OCI-LY3 (cell line): Measurements from ENCODE around the gene TOMM34.

Experiments
- H2AFZ ChIP-seq: fragments of 200-600, 300-600 bp; shearing (Covaris generic); 2 replicates; pipeline ENCODE4 v1.6.0; 2014; ENCODE audit warnings: antibody characterized with exemption, low read depth, low read length
- H3K27ac ChIP-seq: fragments of 200-600, 300-600 bp; sonication (generic); 2 replicates; pipeline ENCODE4 v1.5.1; 2014; ENCODE audit warnings: mild to moderate bottlenecking, low read length, moderate library complexity, mixed read lengths
- H3K27me3 ChIP-seq: fragments of 200-600, 300-600 bp; sonication (generic); 2 replicates; pipeline ENCODE4 v1.6.1; 2014; ENCODE audit warnings: low read depth, low read length, mixed read lengths
- H3K36me3 ChIP-seq: fragments of 200-600, 300-600 bp; sonication (generic); replicated peaks from 2 replicates; pipeline ENCODE3; 2014; ENCODE audit warnings: low read depth, low read length, mixed read lengths
- H3K4me1 ChIP-seq: fragments of 300-600, 200-600 bp; sonication (generic); 2 replicates; pipeline ENCODE4 v1.6.1; 2014; ENCODE audit warnings: low read length, mixed read lengths
- H3K4me2 ChIP-seq: fragments of 200-600, 300-600 bp; sonication (generic); 2 replicates; pipeline ENCODE4 v1.6.1; 2014; ENCODE audit warnings: low read length, mixed read lengths
- H3K4me3 ChIP-seq: fragments of 300-600, 200-600 bp; sonication (generic); 2 replicates; pipeline ENCODE4 v1.5.1; 2014; ENCODE audit warnings: antibody characterized with exemption, mild to moderate bottlenecking, low read length, moderate library complexity
- H3K79me2 ChIP-seq: fragments of 300-600, 200-600 bp; shearing (Covaris generic); 2 replicates; pipeline ENCODE4 v1.6.1; 2014; ENCODE audit warnings: mild to moderate bottlenecking, low read length, mixed read lengths
- H3K9ac ChIP-seq: fragments of 300-600, 200-600 bp; shearing (Covaris generic); 2 replicates; pipeline ENCODE4 v1.6.0; 2014; ENCODE audit warnings: mild to moderate bottlenecking, low read length, moderate library complexity
- H3K9me3 ChIP-seq: fragments of 200-600, 300-600 bp; shearing (Covaris generic); 2 replicates; pipeline ENCODE4 v1.6.1; 2014; ENCODE audit warnings: low read length, mixed read lengths; ENCODE audit not compliant: insufficient read depth
- H4K20me1 ChIP-seq: fragments of 200-600, 300-600 bp; sonication (generic); 2 replicates; pipeline ENCODE4 v1.6.1; 2016; ENCODE audit warnings: low read length, mixed read lengths; ENCODE audit not compliant: insufficient read depth
- EZH2phosphoT487 ChIP-seq: fragments of 200-600 bp; shearing (Covaris generic); IDR thresholded peaks from 2 replicates; pipeline ENCODE4 v1.6.1; 2018; ENCODE audit warnings: antibody characterized with exemption, mixed run types, low read depth
- TF ChIP-seq, protein P1 (sequence below): fragments of 200-600, 300-600 bp; sonication (generic); IDR thresholded peaks from 2 replicates; pipeline ENCODE4 v1.5.1; 2014; ENCODE audit warnings: antibody characterized with exemption, low read length, low read depth

The TOMM34 gene

DNA sequence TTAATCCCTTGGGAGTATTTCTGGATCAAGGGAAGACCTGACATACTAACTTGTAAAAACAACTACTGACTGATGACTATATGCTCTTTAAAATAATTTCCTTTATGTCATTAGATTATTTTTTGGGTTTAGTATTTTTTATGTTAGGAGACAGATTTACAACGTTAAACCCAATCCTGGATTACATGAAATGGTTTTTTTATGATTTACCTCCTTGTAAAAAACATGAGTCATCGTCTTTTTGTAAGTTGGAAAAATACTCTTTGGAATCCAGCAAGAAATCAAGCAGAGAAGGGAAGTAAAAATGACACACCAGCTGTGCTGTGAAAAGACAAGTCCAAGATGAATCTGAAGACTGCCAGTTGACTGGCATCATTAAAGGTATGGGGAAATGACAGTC is 12.9 kb upstream of the TOMM34 start:
- H3K79me2 ChIP-seq: peaks cover 96% of the 10 kb centered on the region
- peak overlapping the region; percentile 84 for H3K4me3 ChIP-seq
- H3K4me1 ChIP-seq: peaks cover 77% of the 10 kb centered on the region
- H3K27me3 ChIP-seq: no peaks in the 10 kb centered on the region
- TF ChIP-seq EZH2phosphoT487: no peak
- TF ChIP-seq, protein P1, sequence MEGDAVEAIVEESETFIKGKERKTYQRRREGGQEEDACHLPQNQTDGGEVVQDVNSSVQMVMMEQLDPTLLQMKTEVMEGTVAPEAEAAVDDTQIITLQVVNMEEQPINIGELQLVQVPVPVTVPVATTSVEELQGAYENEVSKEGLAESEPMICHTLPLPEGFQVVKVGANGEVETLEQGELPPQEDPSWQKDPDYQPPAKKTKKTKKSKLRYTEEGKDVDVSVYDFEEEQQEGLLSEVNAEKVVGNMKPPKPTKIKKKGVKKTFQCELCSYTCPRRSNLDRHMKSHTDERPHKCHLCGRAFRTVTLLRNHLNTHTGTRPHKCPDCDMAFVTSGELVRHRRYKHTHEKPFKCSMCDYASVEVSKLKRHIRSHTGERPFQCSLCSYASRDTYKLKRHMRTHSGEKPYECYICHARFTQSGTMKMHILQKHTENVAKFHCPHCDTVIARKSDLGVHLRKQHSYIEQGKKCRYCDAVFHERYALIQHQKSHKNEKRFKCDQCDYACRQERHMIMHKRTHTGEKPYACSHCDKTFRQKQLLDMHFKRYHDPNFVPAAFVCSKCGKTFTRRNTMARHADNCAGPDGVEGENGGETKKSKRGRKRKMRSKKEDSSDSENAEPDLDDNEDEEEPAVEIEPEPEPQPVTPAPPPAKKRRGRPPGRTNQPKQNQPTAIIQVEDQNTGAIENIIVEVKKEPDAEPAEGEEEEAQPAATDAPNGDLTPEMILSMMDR: no peak
- no peaks in the 10 kb centered on the region for H3K9me3 ChIP-seq
- H2AFZ ChIP-seq: no peak overlapping the region
- H4K20me1 ChIP-seq: peaks cover 37% of the 10 kb centered on the region
- H3K9ac ChIP-seq: peak overlapping the region; percentile 95
- H3K4me2 ChIP-seq: peak overlapping the region; percentile 92
- peak overlapping the region; percentile 92 for H3K27ac ChIP-seq
- peaks cover 68% of the 10 kb centered on the region for H3K36me3 ChIP-seq

DNA sequence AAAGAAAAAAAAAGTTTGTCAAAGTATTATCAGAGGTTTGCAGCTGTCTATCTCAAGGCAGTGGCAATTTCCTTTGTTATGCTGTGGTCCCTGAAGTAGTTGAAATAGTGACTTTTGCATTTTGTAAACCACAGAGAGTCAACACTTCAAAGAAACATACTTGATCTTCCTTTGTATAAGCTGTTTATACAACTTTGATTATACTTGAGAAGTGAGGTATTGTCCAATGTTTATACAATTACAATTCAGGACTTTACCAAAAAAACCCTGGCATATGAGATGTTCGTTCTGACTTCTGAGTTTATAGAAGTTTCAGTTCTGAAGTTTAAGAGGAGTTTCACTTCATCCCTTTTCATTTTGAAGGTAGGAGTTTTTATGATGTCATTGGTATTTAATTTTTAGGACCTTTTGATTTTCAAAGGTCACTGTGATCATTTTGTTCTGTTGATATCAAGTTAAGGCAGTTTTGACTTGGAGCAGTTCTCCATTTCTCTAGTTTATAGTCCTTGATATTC is 10.1 kb upstream of the TOMM34 start:
- Histone ChIP-seq H3K27ac (peak overlapping the region; percentile 92), H3K9me3 (no peaks in the 10 kb centered on the region), H3K9ac (peak overlapping the region; percentile 95), H3K79me2 (peaks cover 96% of the 10 kb centered on the region), H3K27me3 (no peaks in the 10 kb centered on the region), H3K36me3 (peaks cover 57% of the 10 kb centered on the region), H3K4me3 (peak overlapping the region; percentile 84), H2AFZ (no peak overlapping the region), H3K4me1 (peaks cover 56% of the 10 kb centered on the region), H3K4me2 (peak overlapping the region; percentile 92), H4K20me1 (0 out of 2 replicates have a peak, but pooled peaks cover 11% of the 10 kb centered on the region)
- TF ChIP-seq, protein P1: no peak
- TF ChIP-seq EZH2phosphoT487: no peak

DNA sequence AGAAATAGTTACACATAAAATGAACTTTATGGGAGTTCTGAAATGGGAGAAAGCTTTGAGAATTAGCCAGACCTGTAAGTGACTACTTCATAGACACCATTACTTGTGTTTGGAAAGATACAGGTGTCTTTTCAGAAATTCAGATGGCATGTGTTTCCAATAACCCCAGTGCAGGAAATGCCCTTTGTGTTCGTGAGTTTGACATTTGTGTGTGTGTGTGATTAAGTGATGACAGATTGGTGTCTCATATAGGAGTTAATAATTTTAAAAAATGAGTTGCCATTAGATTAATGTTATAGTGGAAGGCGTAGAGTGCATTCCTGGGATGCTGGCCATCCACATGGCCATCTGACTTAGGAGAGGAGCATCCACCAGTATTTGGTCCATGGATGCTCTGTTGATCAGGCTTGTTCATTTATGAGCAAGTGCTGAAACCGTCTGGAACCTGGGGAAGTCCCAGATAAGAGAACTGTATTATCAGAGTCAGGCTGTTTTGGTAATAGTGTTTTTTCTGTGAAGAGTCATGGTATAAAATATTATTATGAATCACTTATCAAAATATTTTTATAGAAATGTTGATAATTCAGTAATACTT is 9.2 kb upstream of the TOMM34 start:
- Histone ChIP-seq H3K27me3 (no peaks in the 10 kb centered on the region), H3K9ac (peak overlapping the region; percentile 95), H3K36me3 (peaks cover 49% of the 10 kb centered on the region), H3K4me2 (peak overlapping the region; percentile 92), H3K79me2 (peaks cover 91% of the 10 kb centered on the region), H4K20me1 (0 out of 2 replicates have a peak, but pooled peaks cover 5% of the 10 kb centered on the region), H3K4me3 (peak overlapping the region; percentile 84), H2AFZ (no peak overlapping the region), H3K4me1 (peaks cover 50% of the 10 kb centered on the region), H3K9me3 (no peaks in the 10 kb centered on the region), H3K27ac (peak overlapping the region; percentile 92)
- TF ChIP-seq EZH2phosphoT487: no peak
- TF ChIP-seq, protein P1: no peak

DNA sequence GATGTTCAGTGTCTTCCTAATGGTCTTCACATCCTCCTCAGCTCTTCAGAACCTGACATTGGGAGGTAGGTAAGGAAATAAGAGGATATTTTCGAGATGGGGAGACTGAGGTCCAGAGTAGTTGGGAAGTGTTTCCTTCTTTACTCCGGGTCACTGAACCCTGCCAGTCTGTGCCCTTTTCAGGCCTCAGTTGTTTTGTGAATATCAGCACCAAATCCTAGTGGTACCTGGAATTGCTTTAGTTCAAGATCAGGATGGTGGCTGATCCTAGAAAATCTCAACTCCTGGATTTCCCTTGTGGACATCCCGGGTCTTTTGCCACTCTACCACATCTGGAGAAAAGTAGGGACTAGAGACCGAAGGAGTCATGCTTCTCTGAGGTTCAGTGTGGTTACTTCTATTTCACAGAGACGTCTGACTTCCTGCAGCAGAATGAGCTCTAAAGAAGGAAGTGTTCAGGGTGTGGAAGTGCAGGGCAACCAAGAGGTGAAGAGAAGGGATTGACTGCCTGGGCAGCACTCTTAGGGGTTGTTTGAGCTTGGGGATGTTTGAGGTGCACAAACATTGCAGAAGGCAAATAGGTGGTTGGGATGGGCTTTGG is 7.1 kb upstream of the TOMM34 start:
- peaks cover 31% of the 10 kb centered on the region for H3K36me3 ChIP-seq
- H3K27me3 ChIP-seq: no peaks in the 10 kb centered on the region
- TF ChIP-seq, protein P1: no peak
- TF ChIP-seq EZH2phosphoT487: no peak
- H3K27ac ChIP-seq: peak overlapping the region; percentile 92
- no peaks in the 10 kb centered on the region for H4K20me1 ChIP-seq
- peak overlapping the region; percentile 95 for H3K9ac ChIP-seq
- H2AFZ ChIP-seq: no peak overlapping the region
- peak overlapping the region; percentile 84 for H3K4me3 ChIP-seq
- peak overlapping the region; percentile 92 for H3K4me2 ChIP-seq
- no peaks in the 10 kb centered on the region for H3K9me3 ChIP-seq
- H3K79me2 ChIP-seq: peaks cover 70% of the 10 kb centered on the region
- peaks cover 45% of the 10 kb centered on the region for H3K4me1 ChIP-seq
